CD4-positive, alpha-beta T cell treated with Interferon gamma for 1 hour (primary cell): ENCODE results near the gene GAR1.
"Not testable (repeated sequence)": the region's sequence is repeated elsewhere in the genome, so short reads cannot be mapped to it uniquely, and the experiment has no call there.

Source experiments
- DNase-seq: peaks from one replicate; pipeline ENCODE4 v3.0.0-alpha.2; 2020

GAR1 gene

GRCh38 chr4:109847896-109848442 lies 32.4 kb downstream of the GAR1 start, which contains the start of gene LRIT3:
Gene LRIT3, plus strand, starts transcription at chr4:109848107. Its CDS starts 95 bp downstream, at chr4:109848202.
- no peak for DNase-seq

- no peak for DNase-seq
Measured at GRCh38 chr4:109848501-109848900, 32.9 kb downstream of the GAR1 start.

GRCh38 chr4:109850601-109851000 lies 35.0 kb downstream of the GAR1 start:
- no peak for DNase-seq

GRCh38 chr4:109859426-109860300 lies 44.1 kb downstream of the GAR1 start:
- DNase-seq, result not testable (repeated sequence)

GRCh38 chr4:109861271-109861670 lies 45.7 kb downstream of the GAR1 start:
- DNase-seq, result no peak

GRCh38 chr4:109861916-109862511 lies 46.5 kb downstream of the GAR1 start:
- no peak for DNase-seq

GRCh38 chr4:109864134-109864533 lies 48.6 kb downstream of the GAR1 start:
- DNase-seq, result no peak

GRCh38 chr4:109870061-109870460 lies 54.5 kb downstream of the GAR1 start:
- no peak for DNase-seq

GRCh38 chr4:109872065-109872464 lies 56.5 kb downstream of the GAR1 start:
- DNase-seq, result no peak

- no peak for DNase-seq
Measured at GRCh38 chr4:109872950-109873656, 57.5 kb downstream of the GAR1 start.

- DNase-seq, result no peak
Measured at GRCh38 chr4:109873791-109874514, 58.4 kb downstream of the GAR1 start.
